SHP77 (cell line): ENCODE measurements around the gene TNFAIP3.
"Not testable (repeated sequence)": the region's sequence is repeated elsewhere in the genome, so short reads cannot be mapped to it uniquely, and the experiment has no call there.

Experiments
- DNase-seq, 2 experiments: peaks; one replicate each; lab custom pipeline; 2025; lab: John Stamatoyannopoulos, UW

The TNFAIP3 gene

DNA sequence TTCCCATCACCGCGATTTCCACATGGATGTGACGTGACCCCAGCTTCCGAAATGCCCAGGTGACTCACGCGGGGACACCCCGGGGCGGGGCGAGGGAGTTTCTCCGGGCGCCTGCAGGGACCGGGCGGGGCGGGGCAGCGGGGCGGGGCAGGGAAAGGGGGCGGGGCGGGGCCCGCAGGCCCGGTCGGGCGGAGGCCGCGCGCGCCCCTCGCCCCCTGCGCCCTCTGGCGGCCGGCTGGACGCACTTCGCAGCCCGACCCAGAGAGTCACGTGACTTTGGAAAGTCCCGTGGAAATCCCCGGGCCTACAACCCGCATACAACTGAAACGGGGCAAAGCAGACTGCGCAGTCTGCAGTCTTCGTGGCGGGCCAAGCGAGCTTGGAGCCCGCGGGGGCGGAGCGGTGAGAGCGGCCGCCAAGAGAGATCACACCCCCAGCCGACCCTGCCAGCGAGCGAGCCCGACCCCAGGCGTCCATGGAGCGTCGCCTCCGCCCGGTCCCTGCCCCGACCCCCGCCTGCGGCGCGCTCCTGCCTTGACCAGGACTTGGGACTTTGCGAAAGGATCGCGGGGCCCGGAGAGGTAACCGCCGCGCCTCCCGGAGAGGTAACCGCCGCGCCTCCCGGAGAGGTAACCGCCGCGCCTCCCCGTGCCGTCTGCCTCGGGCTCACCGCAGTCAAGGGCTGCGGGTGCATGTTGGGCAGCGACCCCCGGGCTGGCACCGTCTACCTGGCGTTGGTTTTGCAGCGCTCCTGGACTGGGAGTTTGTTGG lies at the start of gene TNFAIP3:
TNFAIP3 (plus strand) TSS at position 346 of the 771 bp plus-strand sequence. CDS start 3,969 bp downstream, outside the sequence.
- DNase-seq = peak; percentile 77 to 82

DNA sequence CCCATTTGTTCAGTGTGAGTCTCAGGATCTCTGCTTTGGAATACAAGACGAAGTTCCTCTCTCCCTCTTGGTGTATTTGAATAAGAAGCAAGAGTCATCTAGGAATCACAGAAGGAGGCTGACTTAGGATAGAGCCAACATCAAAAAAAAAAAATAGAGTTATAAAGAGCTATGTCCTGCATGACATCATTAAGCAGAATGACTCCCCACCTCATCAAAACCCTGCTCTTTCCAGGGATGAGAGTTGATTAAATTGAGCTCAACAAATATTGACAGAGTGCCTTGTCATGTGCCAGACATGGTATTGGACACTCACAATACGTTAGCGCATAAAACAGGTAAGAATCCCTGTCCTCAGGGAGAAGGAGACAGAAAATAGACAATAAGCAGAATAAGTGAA lies 48.6 kb upstream of the TNFAIP3 start:
- DNase-seq = no peak

DNA sequence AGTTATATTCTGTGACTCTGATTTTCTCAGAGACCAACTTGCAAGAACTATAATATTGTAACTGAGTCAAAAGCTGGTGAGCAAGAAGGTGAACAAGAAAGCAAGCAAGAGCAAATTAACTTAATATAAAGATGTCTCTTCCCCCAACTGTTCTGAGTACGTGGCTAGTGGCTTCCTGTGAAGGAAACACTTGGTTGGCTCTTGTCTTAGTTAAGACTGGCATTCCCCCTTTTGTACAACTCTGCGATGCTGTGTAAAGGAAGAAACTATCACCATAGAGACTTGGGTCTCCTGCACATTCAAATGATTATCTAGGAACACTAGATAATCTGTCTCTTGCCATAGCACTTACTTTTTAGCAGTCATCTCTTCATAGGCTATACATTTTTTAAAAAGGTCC lies 47.3 kb upstream of the TNFAIP3 start:
- no peak for DNase-seq

DNA sequence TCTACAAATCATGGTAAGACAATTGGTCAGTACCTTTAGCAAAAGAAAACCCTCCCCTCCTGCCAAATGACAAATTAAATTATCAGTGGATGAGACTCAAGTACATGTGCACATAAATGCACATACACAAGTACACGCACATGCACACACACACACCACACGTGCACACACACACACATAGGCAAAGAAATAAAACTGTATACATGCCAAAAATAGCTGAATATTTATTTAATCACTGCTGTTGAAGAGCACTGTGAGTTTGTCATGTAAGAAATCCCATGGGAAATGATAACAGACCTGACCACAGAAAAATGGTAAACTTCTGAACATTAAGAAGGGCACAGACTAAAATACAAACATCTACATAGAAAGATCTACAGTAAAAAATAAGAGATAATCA lies 46.6 kb upstream of the TNFAIP3 start:
- no peak for DNase-seq

- DNase-seq = no peak
Measured at GRCh38 chr6:137820952-137821351, 46.1 kb upstream of the TNFAIP3 start.

DNA sequence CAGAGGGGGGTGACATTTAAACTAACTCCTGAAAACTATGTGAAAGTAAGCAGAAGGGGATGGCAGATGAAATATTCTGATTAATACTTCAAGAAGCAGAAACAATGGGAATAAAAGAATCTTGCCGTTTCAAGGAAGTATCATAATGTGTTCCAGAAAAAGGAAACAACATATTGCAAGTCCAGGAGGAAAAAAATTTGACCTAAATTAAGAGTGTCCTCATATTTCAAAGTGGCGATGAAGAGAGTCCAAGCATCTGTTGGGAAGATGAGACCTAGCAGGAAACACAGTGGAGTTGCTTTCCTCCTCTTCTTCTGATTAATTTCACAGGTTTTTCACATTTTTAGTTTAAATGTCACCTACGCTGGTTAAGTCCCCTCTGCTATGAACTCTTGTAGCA lies 45.6 kb upstream of the TNFAIP3 start:
- DNase-seq = no peak

DNA sequence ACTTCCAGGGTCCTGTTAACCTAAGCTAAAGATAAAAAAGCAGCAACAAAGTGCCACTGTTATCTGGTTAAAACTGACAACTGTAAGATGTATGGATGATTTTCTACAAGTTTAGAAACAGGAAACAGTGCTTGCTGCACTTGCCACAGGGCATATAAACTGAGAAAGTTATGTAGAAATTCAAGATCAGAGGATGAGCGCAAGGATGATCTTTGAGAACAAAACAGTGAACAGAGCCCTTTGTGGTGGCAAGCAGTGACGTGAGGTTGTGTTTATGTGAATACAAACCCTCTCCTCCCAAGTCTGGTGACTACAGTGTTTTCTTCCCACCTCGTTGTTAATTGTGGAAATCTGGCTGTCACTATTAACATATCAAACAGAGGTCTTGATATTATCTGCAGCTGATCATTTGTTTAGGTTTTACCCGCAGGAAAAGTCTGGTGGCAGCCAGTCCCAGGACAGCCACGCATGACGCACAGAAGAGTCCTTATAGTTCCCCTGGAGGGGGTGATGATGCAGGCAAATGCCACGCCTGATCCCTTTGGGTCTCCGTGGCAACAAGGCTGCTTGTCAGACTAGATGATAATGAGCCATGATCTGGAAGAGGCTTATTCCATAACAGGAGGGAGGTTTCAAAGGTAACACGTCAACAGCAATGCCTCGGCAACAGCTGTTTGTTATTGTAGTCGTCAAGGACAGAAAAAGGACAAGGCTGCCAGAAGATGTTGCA lies 43.1 kb upstream of the TNFAIP3 start:
- DNase-seq = no peak

- DNase-seq = no peak
Measured at GRCh38 chr6:137824556-137824879, 42.5 kb upstream of the TNFAIP3 start.

DNA sequence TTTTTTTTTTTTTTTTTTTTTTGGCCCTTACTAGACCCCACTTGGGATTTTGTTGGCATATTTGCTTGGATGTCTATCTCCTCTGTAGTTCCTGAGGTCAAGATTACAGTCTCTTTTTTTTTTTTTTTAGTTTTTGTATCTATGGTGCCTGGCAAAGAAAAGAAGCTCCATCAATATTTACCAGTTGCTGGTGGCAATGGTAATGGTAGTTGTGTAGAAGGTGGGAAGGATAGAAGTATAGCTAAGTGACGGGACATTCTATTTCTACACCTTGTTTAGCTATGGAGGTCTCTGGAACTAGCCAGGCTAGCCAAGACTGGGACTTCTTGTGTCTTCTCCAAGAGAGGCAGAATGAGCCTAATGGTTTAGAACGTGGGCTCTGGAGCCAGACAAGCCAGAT lies 42.2 kb upstream of the TNFAIP3 start:
- no peak for DNase-seq

- no peak for DNase-seq
Measured at GRCh38 chr6:137827411-137827940, 39.6 kb upstream of the TNFAIP3 start.

DNA sequence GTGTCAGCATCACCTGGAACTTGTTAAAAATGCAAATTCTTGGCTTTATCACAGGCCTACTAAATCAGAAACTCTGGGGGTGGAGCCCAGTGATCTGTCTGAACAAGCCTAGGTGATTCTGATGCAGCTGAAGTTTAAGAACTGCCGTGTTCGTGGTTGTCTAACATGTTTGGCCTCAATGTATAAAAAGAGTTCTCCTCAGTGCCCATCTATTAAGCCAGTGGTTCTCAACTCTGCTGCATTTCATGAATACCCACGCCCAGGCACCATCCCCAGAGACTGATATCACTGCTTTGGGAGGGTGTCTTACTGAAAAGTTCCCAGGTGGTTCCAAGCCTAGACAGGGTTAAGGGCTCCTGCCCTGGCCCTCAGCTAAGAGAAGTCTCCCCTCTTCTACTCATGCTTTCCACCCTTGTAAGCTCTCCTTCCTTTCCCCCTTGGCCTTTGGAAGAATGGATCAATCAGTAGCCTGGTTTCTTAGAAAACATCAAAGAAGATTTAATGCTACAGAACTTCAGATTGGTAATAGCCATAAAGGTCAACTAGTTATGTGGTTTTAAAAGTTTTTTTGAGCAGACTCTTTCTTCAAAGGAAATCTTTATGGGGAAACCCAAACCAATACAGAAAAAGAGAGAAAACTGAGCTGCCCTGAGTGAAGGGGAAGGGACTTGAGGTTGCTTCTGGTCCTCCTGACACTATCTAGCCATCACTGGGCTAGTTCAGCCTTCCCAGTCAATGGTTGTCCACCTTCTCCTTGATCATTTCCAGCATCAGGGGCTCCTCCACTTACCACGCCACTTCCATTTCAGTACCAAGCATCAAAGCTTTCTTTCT lies 38.9 kb upstream of the TNFAIP3 start:
- DNase-seq = no peak

GRCh38 chr6:137829641-137830083 lies 37.4 kb upstream of the TNFAIP3 start:
- no peak for DNase-seq

DNA sequence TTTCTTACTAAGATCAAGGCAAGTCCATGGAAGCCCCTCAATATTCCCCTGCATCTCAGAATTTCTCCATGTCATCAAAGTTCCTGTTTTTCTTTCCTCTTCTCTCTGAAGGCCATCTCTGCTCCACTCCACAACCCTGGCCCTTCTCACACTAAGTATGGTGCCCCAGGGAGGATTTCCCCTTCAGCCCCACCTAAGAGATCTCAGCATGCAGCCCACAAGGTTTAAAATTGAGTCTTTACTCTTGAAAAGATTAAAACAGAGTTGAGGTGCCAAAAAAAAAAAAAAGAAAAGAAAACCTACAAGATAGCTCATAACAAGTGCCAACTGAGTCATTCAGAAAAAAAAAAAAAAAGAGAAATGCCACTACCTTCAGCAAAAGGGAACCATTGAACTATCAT lies 36.5 kb upstream of the TNFAIP3 start:
- DNase-seq = no peak

DNA sequence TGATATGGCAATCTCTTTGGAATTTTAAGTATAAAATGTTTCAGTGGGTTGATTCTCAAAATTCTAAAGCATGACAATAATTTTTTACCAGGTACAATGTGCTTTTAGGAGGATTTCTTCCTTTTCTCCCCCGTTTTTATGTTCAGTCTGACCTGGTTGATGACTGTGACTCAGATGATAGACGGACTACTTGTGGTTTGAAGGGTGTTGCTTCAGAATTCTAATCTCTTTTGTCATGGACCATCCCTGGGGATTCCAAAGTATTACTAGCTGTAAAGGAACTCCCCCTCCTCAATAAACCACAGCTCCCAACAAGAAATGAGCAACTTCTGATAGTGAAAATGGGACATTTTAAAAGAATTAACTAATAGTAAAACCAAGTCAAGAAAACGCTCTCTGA lies 34.9 kb upstream of the TNFAIP3 start:
- DNase-seq = no peak

- no peak for DNase-seq
Measured at GRCh38 chr6:137834508-137834907, 32.6 kb upstream of the TNFAIP3 start.

- no peak for DNase-seq
Measured at GRCh38 chr6:137836788-137837187, 30.3 kb upstream of the TNFAIP3 start.

DNA sequence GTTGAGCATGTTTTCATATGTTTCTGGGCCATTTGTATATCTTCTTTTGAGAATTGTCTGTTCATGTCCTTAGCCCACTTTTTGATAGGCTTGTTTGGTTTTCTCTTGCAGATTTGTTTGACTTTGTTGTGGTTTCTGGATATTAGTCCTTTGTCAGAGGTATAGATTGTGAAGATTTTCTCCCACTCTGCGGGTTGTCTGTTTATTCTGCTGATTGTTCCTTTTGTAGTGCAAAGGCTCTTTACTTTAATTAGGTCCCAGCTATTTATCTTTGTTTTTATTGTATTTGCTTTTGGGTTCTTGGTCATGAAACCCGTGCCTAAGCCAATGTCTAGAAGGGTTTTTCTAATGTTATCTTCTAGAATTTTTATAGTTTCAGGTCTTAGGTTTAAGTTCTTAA lies 29.0 kb upstream of the TNFAIP3 start:
- DNase-seq = not testable (repeated sequence)

DNA sequence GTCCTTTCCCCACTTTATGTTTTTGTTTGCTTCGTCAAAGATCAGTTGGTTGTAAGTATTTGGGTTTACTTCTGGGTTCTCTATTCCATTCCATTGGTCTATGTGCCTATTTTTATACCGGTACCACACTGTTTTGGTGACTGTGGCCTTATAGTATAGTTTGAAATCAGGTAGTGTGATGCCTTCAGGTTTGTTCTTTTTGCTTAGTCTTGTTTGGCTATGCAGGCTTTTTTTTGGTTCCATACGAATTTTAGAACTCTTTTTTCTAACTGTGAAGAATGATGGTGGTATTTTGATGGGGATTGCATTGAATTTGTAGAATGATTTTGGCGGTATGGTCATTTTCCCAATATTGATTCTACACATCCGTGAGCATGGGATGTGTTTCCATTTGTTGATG lies 28.5 kb upstream of the TNFAIP3 start:
- DNase-seq = not testable (repeated sequence)

- DNase-seq = no peak
Measured at GRCh38 chr6:137839076-137839475, 28.0 kb upstream of the TNFAIP3 start.

GRCh38 chr6:137840252-137840651 lies 26.8 kb upstream of the TNFAIP3 start:
- DNase-seq = no peak

DNA sequence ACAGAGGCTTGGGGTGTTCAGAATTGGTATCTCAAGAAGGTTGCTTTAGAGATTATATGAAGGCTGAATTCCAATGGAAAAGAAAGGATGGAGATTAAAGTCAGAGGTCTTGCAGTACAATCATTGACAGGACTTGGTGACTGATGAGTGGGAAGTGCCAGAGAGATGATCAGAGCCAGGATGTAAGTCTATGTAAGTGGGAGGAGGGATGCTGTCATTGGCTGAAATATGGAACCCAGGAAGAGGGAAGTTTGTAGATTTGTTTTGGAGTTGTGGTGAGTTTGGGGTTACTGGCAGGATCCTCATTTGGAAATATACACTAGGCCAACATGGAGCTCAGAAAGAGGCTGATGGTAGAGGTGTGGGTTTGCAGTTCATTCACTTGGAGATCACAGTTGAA lies 23.8 kb upstream of the TNFAIP3 start:
- DNase-seq = no peak

DNA sequence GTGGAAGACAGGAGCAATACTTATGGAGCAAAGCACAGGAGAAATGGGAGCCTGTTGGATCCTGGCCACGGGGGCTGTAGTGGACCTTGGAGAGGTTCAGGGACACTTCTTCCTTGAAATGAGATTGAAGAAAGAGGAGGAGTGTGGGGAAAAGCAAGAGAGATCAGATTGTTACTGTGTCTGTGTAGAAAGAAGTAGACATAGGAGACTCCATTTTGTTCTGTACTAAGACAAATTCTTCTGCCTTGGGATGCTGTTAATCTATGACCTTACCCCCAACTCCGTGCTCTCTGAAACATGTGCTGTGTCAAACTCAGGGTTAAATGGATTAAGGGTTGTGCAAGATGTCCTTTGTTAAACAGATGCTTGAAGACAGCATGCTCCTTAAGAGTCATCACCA lies 22.7 kb upstream of the TNFAIP3 start:
- DNase-seq = not testable (repeated sequence)
